Neural progenitor cell (in vitro differentiated cells): ENCODE measurements around the gene FHAD1. TPM values are rescaled to one million over a fixed set of nuclear protein-coding genes. Genes with fewer than 3 reads are reported as not detected.

ENCODE experiments used
- DNase-seq: peaks from one replicate; pipeline ENCODE4 v3.0.0-alpha.2; 2016; ENCODE audit warnings: low spot score
- H2AFZ ChIP-seq: fragments of 200-600 bp; sonication (generic); replicated peaks from 2 replicates; pipeline ENCODE4 v1.6.1; 2016; ENCODE audit warnings: antibody characterized with exemption
- H3F3A ChIP-seq: fragments of 200-600 bp; sonication (generic); 2 replicates; pipeline ENCODE4 v1.6.1; 2016; ENCODE audit warnings: antibody characterized with exemption, low read depth
- H3K27ac ChIP-seq: fragments of 200-600 bp; sonication (generic); 2 replicates; pipeline ENCODE4 v1.5.1; 2016; ENCODE audit warnings: mild to moderate bottlenecking
- H3K27me3 ChIP-seq: fragments of 200-600 bp; sonication (generic); 2 replicates; pipeline ENCODE4 v1.6.1; 2016; ENCODE audit warnings: mild to moderate bottlenecking, moderate library complexity
- H3K36me3 ChIP-seq: fragments of 200-600 bp; sonication (generic); 2 replicates; pipeline ENCODE4 v1.5.1; 2016
- H3K4me1 ChIP-seq: fragments of 200-600 bp; sonication (generic); 2 replicates; pipeline ENCODE4 v1.6.1; 2016; ENCODE audit warnings: mixed run types
- H3K4me2 ChIP-seq: fragments of 200-600 bp; sonication (generic); 2 replicates; pipeline ENCODE4 v1.6.1; 2016
- H3K4me3 ChIP-seq: fragments of 200-600 bp; sonication (generic); 2 replicates; pipeline ENCODE4 v1.5.1; 2016
- H3K79me2 ChIP-seq: fragments of 200-600 bp; sonication (generic); 2 replicates; pipeline ENCODE4 v1.6.1; 2016; ENCODE audit warnings: low read depth
- H3K9ac ChIP-seq: fragments of 200-600 bp; sonication (generic); 2 replicates; pipeline ENCODE4 v1.6.1; 2016
- H3K9me3 ChIP-seq: fragments of 200-600 bp; sonication (generic); 2 replicates; pipeline ENCODE4 v1.5.1; 2016; ENCODE audit warnings: low read depth
- H4K20me1 ChIP-seq: fragments of 200-600 bp; sonication (generic); 2 replicates; pipeline ENCODE4 v1.6.1; 2016; ENCODE audit warnings: low read depth
- H3K27ac Mint-ChIP-seq: 3 replicates; pipeline ENCODE4 v1.8.0; 2021; ENCODE audit warnings: mixed read lengths
- H3K27me3 Mint-ChIP-seq: 2 replicates; pipeline ENCODE4 v1.8.0; 2022; ENCODE audit warnings: low read depth, mild to moderate bottlenecking, inconsistent platforms, moderate library complexity, mixed read lengths; ENCODE audit not compliant: insufficient read depth
- H3K36me3 Mint-ChIP-seq: 3 replicates; pipeline ENCODE4 v1.8.0; 2021; ENCODE audit warnings: mixed read lengths
- H3K4me1 Mint-ChIP-seq: 3 replicates; pipeline ENCODE4 v1.8.0; 2021; ENCODE audit warnings: mixed read lengths
- H3K4me3 Mint-ChIP-seq: 3 replicates; pipeline ENCODE4 v1.8.0; 2021; ENCODE audit warnings: mild to moderate bottlenecking, moderate library complexity, mixed read lengths
- H3K9me3 Mint-ChIP-seq: 3 replicates; pipeline ENCODE4 v1.8.0; 2020; ENCODE audit warnings: mixed read lengths
- CTCF ChIP-seq: fragments of 200-600 bp; sonication (generic); IDR thresholded peaks from 2 replicates; pipeline ENCODE4 v1.5.1; 2017; ENCODE audit warnings: antibody characterized with exemption, mild to moderate bottlenecking
- EZH2 ChIP-seq: fragments of 200-600 bp; sonication (generic); IDR thresholded peaks from 2 replicates; pipeline ENCODE4 v1.6.1; 2017; ENCODE audit warnings: antibody characterized with exemption, mild to moderate bottlenecking, moderate library complexity
- EZH2phosphoT487 ChIP-seq: fragments of 200-600 bp; sonication (generic); IDR thresholded peaks from 2 replicates; pipeline ENCODE4 v1.6.1; 2017; ENCODE audit warnings: antibody characterized with exemption
- total RNA-seq: library from RNA; depleted of rRNA; stranded (reverse); fragments of >200 nt; gene quantifications from 2 replicates; pipeline ENCODE4 v1.2.3, GENCODE V29; 2015; ENCODE audit warnings: low replicate concordance

Gene FHAD1
- total RNA-seq, 1 donor from 2014 or later, result 9.1 TPM

DNA sequence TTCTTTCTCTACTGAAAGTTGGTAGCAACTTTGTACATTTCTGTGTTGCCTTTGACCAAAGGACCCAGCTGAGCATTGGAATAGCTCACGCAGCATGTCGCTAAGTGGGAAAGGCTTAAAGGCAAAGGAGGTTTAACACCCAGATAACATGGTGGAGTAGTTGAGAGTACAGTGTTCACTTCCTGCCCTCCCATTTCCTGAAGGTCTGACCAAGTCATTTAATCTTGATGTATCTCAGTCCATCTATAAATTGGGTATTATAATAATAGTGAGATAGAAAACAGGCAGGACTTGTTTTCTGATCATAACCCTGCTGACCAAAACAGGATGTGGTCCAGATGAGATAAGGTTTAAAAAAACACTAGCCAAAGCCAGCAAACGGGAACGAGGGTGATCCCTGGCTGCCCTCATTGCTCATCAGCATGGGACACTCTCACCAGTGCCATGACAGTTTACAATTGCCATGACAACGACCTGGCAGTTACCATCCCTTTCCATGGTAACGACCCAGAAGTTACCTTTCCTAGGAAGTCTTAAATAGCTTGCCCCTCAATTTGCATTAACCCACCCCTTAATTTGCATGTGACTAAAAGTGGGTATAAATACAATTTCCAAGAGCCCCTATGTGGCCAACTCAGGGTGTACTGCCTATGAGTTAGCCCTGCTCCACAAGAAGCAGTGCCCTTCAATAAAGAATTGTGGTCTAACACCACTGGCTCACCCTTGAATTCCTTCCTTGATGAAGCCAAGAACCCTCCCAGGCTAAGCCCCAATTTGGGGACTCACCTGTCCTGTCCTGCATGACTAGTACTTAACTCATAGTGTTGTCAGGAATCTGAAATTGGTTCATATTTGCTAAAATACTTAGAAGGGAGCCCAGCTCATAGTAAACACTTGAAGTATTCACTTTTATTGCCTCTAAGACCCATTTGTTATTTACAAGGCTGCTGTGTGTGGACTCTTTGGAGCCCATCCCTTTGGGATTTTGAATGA lies 28.4 kb upstream of the FHAD1 start:
- H3K27ac ChIP-seq, result no peak overlapping the region
- H3K79me2 ChIP-seq, result no peaks in the 10 kb centered on the region
- no peak overlapping the region for H2AFZ ChIP-seq
- H3K36me3 ChIP-seq, result no peaks in the 10 kb centered on the region
- H4K20me1 ChIP-seq, result no peaks in the 10 kb centered on the region
- H3K27me3 ChIP-seq, result no peaks in the 10 kb centered on the region
- H3K4me2 ChIP-seq, result no peak overlapping the region
- Mint-ChIP-seq H3K27ac (peak overlapping the region; percentile 57), H3K4me3 (no peak overlapping the region), H3K4me1 (peaks cover 46% of the 10 kb centered on the region), H3K9me3 (peaks cover 29% of the 10 kb centered on the region), H3K27me3 (peaks cover 7% of the 10 kb centered on the region), H3K36me3 (peaks cover 44% of the 10 kb centered on the region)
- peaks cover 19% of the 10 kb centered on the region for H3F3A ChIP-seq
- H3K9me3 ChIP-seq, result peaks cover 6% of the 10 kb centered on the region
- no peak for TF ChIP-seq CTCF
- TF ChIP-seq EZH2, result no peak
- no peak for TF ChIP-seq EZH2phosphoT487
- no peak for DNase-seq
- no peak overlapping the region for H3K4me3 ChIP-seq
- peaks cover 19% of the 10 kb centered on the region for H3K4me1 ChIP-seq
- H3K9ac ChIP-seq, result no peak overlapping the region

DNA sequence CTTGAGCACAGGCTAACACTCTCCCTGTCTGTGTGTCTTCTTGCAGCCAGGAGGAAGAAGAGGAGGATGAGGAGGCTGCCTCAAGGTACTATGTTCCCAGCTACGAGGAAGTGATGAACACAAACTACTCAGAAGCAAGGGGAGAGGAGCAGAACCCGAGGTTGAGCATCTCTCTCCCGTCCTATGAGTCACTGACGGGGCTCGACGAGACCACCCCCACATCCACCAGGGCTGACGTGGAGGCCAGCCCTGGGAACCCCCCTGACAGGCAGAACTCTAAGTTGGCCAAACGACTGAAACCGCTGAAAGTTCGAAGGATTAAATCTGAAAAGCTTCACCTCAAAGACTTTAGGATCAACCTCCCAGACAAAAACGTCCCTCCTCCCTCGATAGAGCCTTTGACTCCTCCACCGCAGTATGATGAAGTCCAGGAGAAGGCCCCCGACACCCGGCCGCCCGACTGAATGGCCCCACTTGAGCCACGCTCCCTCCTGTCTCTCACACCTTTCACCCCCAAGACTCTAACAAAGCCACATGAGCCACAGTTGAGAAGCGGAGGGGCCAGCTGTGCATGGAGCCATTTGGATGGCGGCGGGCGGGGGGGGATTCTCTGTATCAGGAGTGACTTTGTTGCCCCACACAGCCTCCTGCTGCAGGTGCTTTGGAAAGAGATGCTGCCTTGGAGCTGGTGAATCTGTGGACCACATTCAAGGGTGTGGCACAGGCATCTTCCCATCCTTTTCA lies 27.6 kb upstream of the FHAD1 start:
- no peak overlapping the region for H3K9ac ChIP-seq
- H3K27me3 Mint-ChIP-seq, result peaks cover 10% of the 10 kb centered on the region
- peaks cover 46% of the 10 kb centered on the region for H3K4me1 Mint-ChIP-seq
- no peak overlapping the region for H2AFZ ChIP-seq
- no peaks in the 10 kb centered on the region for H3K27me3 ChIP-seq
- H3K4me3 ChIP-seq, result no peak overlapping the region
- no peaks in the 10 kb centered on the region for H4K20me1 ChIP-seq
- peaks cover 15% of the 10 kb centered on the region for H3F3A ChIP-seq
- no peak for TF ChIP-seq CTCF
- no peak for TF ChIP-seq EZH2phosphoT487
- TF ChIP-seq EZH2, result no peak
- H3K36me3 ChIP-seq, result no peaks in the 10 kb centered on the region
- H3K4me3 Mint-ChIP-seq, result no peak overlapping the region
- peak overlapping the region; percentile 57 for H3K27ac Mint-ChIP-seq
- peaks cover 29% of the 10 kb centered on the region for H3K9me3 Mint-ChIP-seq
- peaks cover 6% of the 10 kb centered on the region for H3K9me3 ChIP-seq
- no peak overlapping the region for H3K27ac ChIP-seq
- H3K36me3 Mint-ChIP-seq, result peaks cover 44% of the 10 kb centered on the region
- peaks cover 14% of the 10 kb centered on the region for H3K4me1 ChIP-seq
- no peak for DNase-seq
- no peak overlapping the region for H3K4me2 ChIP-seq
- no peaks in the 10 kb centered on the region for H3K79me2 ChIP-seq

GRCh38 chr1:15220024-15220392 lies 27.0 kb upstream of the FHAD1 start:
- Histone ChIP-seq H4K20me1 (no peaks in the 10 kb centered on the region), H3K4me2 (no peak overlapping the region), H3K9me3 (peaks cover 6% of the 10 kb centered on the region), H3K4me1 (peaks cover 9% of the 10 kb centered on the region), H3K4me3 (no peak overlapping the region), H3K36me3 (no peaks in the 10 kb centered on the region), H3F3A (peaks cover 10% of the 10 kb centered on the region), H3K79me2 (no peaks in the 10 kb centered on the region), H3K27ac (no peak overlapping the region), H3K27me3 (no peaks in the 10 kb centered on the region), H2AFZ (no peak overlapping the region), H3K9ac (no peak overlapping the region)
- TF ChIP-seq CTCF (no peak), EZH2phosphoT487 (no peak), EZH2 (no peak)
- no peak overlapping the region for H3K27ac Mint-ChIP-seq
- H3K4me1 Mint-ChIP-seq, result peaks cover 45% of the 10 kb centered on the region
- peaks cover 44% of the 10 kb centered on the region for H3K36me3 Mint-ChIP-seq
- DNase-seq, result no peak
- H3K4me3 Mint-ChIP-seq, result no peak overlapping the region
- peaks cover 29% of the 10 kb centered on the region for H3K9me3 Mint-ChIP-seq
- peaks cover 13% of the 10 kb centered on the region for H3K27me3 Mint-ChIP-seq
